ENCODE data around the gene NSD2.

GRCh38 chr4:1874201-1874600, 3.0 kb downstream of the NSD2 start:
- TF ChIP-seq CTCF (IDR thresholded peaks at IDR 0.05; ENCODE audit: poor library complexity, severe bottlenecking) (no peak), SMC3 (conservative IDR thresholded peaks at IDR 0.05; ENCODE audit: poor library complexity) (no peak), EP300 (conservative IDR thresholded peaks at IDR 0.05; ENCODE audit: poor library complexity, severe bottlenecking) (no peak), EZH2 (IDR thresholded peaks at IDR 0.05; ENCODE audit: borderline replicate concordance, insufficient read depth, low read length, poor library complexity, severe bottlenecking) (no peak), MXI1 (conservative IDR thresholded peaks at IDR 0.05; ENCODE audit: poor library complexity, severe bottlenecking) (no peak), TAF1 (IDR thresholded peaks at IDR 0.05; ENCODE audit: low read depth) (no peak), REST (IDR thresholded peaks at IDR 0.05; ENCODE audit: borderline replicate concordance) (no peak)
